Measurements from ENCODE around the gene FARS2.

Gene FARS2

GRCh38 chr6:5537967-5538366 is 276.7 kb downstream of the FARS2 start:
- ATAC-seq (replicated peaks) (no peak), DNase-seq (no peak)
- Mint-ChIP-seq H3K4me3 (no peak overlapping the region), H3K27ac (peak overlapping the region in 1 of 2 donors; percentile 33), H3K36me3 (ENCODE audit: insufficient read depth) (peaks cover 5% of the 10 kb centered on the region), H3K9me3 (no peaks in the 10 kb centered on the region), H3K27me3 (no peaks in the 10 kb centered on the region), H3K4me1 (ENCODE audit: low read depth in 2 of 2) (peaks cover 2 to 14% of the 10 kb centered on the region in 2 donors)

- peaks cover 4 to 15% of the 10 kb centered on the region in 2 donors for H3K4me1 Mint-ChIP-seq (ENCODE audit: low read depth in 2 of 2)
- no peak for ATAC-seq (replicated peaks)
- DNase-seq: no peak
Observed at GRCh38 chr6:5540370-5540769, 279.1 kb downstream of the FARS2 start.

DNA sequence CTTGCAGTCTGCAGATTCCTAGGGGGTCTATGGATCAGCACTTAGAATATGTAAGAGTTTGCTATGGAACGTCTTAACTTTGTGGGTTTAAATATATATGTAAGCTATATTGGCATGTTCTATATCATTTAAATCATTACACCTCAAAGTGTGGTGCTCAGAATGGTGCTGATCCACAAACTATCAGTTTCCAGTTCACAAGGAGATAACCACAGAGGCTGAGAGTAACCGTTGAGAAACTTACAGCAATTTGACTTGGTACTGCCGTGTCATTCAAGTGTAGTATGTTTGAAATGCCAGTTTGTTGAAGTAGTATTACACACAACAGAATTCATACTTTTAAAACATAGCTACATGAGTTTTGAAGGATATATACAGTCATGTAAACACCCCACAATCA is 279.7 kb downstream of the FARS2 start:
- peaks cover 4 to 15% of the 10 kb centered on the region in 2 donors for H3K4me1 Mint-ChIP-seq (ENCODE audit: low read depth in 2 of 2)
- no peaks in the 10 kb centered on the region for H3K27me3 Mint-ChIP-seq
- H3K4me3 Mint-ChIP-seq: no peak overlapping the region
- H3K36me3 Mint-ChIP-seq (ENCODE audit: insufficient read depth): peaks cover 3% of the 10 kb centered on the region
- H3K27ac Mint-ChIP-seq: no peak overlapping the region
- ATAC-seq (replicated peaks): no peak
- no peak for DNase-seq
- no peaks in the 10 kb centered on the region for H3K9me3 Mint-ChIP-seq

More at GRCh38 chr6:5540370-5540769, 279.1 kb downstream of the FARS2 start:
- Mint-ChIP-seq H3K4me3 (no peak overlapping the region), H3K9me3 (no peaks in the 10 kb centered on the region), H3K27ac (no peak overlapping the region), H3K27me3 (no peaks in the 10 kb centered on the region), H3K36me3 (ENCODE audit: insufficient read depth) (peaks cover 3% of the 10 kb centered on the region)

DNA sequence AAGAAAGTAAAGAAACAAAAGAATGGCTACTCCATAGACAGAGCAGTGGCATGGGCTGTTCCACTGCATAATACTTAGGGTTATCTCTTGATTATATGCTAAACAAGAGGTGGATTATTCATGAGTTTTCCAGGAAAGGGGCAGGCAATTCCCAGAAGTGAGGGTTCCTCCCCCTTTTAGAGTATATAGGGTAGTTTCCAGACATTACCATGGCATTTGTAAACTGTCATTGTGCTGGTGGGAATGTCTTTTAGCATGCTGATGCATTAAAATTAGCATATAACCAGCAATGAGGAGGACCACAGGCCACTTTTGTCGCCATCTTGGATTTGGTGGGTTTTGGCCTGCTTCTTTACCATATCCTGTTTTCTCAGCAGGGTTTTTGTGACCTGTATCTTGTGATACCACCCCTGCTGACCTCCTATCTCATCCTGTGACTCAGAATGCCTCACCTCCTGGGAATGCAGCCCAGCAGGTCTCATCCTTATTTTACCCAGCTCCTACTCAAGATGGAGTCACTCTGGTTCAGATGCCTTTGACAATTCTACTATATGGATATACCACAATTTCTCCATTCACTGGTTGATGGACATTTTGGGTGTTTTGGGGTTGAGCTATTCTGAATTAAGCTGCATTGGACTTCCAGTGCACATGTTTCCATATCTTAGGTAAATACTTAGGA is 280.6 kb downstream of the FARS2 start:
- no peak overlapping the region for H3K4me3 Mint-ChIP-seq
- DNase-seq: no peak
- ATAC-seq (replicated peaks): no peak
- peaks cover 9% of the 10 kb centered on the region for H3K36me3 Mint-ChIP-seq (ENCODE audit: insufficient read depth)
- no peaks in the 10 kb centered on the region for H3K9me3 Mint-ChIP-seq
- H3K27me3 Mint-ChIP-seq: no peaks in the 10 kb centered on the region
- no peak overlapping the region for H3K27ac Mint-ChIP-seq
- peaks cover 4 to 15% of the 10 kb centered on the region in 2 donors for H3K4me1 Mint-ChIP-seq (ENCODE audit: low read depth in 2 of 2)

DNA sequence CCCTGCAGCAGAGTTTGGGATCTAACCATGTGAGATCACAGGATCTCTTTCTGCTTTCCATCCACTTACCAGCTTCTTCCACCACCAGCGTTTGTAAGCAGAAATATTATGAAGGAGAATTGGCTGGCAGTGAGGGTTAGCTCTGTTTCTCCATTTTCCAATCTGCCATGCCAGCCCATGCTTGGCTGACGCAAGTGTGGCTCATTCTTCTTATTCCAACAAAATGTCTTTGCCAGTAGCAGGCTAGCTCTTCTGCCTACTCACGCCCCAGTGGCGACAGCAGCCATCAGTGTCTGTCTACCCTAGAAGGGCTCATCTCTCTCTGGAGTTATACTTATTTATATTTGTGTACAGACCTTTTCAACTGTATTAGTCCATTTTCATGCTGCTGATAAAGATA is 286.2 kb downstream of the FARS2 start:
- H3K4me3 Mint-ChIP-seq: no peak overlapping the region
- peaks cover 4 to 7% of the 10 kb centered on the region in 2 donors for H3K4me1 Mint-ChIP-seq (ENCODE audit: low read depth in 2 of 2)
- ATAC-seq (replicated peaks) (no peak), DNase-seq (no peak)
- no peaks in the 10 kb centered on the region for H3K27me3 Mint-ChIP-seq
- no peak overlapping the region for H3K27ac Mint-ChIP-seq
- H3K36me3 Mint-ChIP-seq (ENCODE audit: insufficient read depth): peaks cover 16% of the 10 kb centered on the region
- H3K9me3 Mint-ChIP-seq: no peaks in the 10 kb centered on the region

DNA sequence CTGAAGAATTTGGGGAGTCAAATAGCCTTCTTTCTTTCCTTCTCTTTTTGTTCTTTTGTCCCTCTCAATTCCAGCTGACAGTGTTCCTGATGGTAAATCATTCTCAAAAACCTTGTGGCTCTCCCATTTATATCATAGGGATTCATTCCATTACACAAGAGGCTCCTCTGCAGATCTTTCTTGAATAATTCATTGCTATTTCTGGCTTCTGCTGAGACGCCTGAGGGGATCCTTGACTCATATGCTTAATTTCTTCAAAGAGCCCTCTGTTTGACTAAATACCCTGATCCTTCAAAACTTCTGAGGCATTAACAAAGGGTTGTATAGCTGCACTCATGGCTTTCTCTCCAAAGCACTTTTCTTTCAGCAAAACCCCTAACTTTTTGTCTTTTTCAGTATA is 289.3 kb downstream of the FARS2 start:
- Mint-ChIP-seq H3K4me1 (ENCODE audit: low read depth in 2 of 2) (peaks cover 2 to 3% of the 10 kb centered on the region in 2 donors), H3K36me3 (ENCODE audit: insufficient read depth) (peaks cover 12% of the 10 kb centered on the region), H3K4me3 (no peak overlapping the region), H3K27ac (no peak overlapping the region), H3K27me3 (no peaks in the 10 kb centered on the region), H3K9me3 (no peaks in the 10 kb centered on the region)
- DNase-seq: no peak
- ATAC-seq (replicated peaks): no peak

DNA sequence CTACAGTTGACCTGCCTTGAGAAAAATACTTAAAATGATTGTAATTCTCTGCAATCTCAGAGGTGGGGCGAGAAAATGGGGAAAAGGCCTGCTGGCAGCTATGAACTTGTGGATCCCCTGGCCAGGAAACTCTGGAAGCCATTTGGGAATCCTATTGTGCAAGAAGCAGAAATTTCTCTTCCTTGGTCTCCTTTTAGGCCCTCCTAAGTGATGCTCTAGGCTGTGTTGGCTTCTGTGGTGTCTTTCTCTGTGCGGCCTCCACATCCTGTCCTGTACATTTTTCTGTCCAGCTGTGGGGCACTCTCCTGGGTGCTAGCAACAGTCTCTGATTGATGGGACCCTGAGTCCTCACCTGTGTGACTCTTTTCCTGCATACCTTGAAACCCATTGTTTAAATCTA is 290.9 kb downstream of the FARS2 start:
- DNase-seq (no peak), ATAC-seq (replicated peaks) (no peak)
- no peak overlapping the region for H3K4me3 Mint-ChIP-seq
- no peaks in the 10 kb centered on the region for H3K27me3 Mint-ChIP-seq
- no peaks in the 10 kb centered on the region for H3K9me3 Mint-ChIP-seq
- H3K36me3 Mint-ChIP-seq (ENCODE audit: insufficient read depth): peaks cover 6% of the 10 kb centered on the region
- H3K4me1 Mint-ChIP-seq (ENCODE audit: low read depth in 2 of 2): peaks cover 1 to 3% of the 10 kb centered on the region in 2 donors
- H3K27ac Mint-ChIP-seq: no peak overlapping the region

- Mint-ChIP-seq H3K27ac (no peak overlapping the region), H3K4me1 (ENCODE audit: low read depth in 2 of 2) (peaks cover 0 to 3% of the 10 kb centered on the region in 2 donors), H3K9me3 (no peaks in the 10 kb centered on the region), H3K4me3 (no peak overlapping the region), H3K36me3 (ENCODE audit: insufficient read depth) (no peaks in the 10 kb centered on the region), H3K27me3 (no peaks in the 10 kb centered on the region)
- ATAC-seq (replicated peaks): no peak
- DNase-seq: no peak
Observed at GRCh38 chr6:5553767-5554166, 292.5 kb downstream of the FARS2 start.

GRCh38 chr6:5554226-5554625 is 292.9 kb downstream of the FARS2 start:
- H3K4me3 Mint-ChIP-seq: no peak overlapping the region
- H3K36me3 Mint-ChIP-seq (ENCODE audit: insufficient read depth): no peaks in the 10 kb centered on the region
- H3K9me3 Mint-ChIP-seq: no peaks in the 10 kb centered on the region
- no peak overlapping the region for H3K27ac Mint-ChIP-seq
- no peak for DNase-seq
- peaks cover 0 to 3% of the 10 kb centered on the region in 2 donors for H3K4me1 Mint-ChIP-seq (ENCODE audit: low read depth in 2 of 2)
- H3K27me3 Mint-ChIP-seq: no peaks in the 10 kb centered on the region
- no peak for ATAC-seq (replicated peaks)

GRCh38 chr6:5556011-5556410 is 294.7 kb downstream of the FARS2 start:
- DNase-seq (no peak), ATAC-seq (replicated peaks) (no peak)
- no peaks in the 10 kb centered on the region for H3K27me3 Mint-ChIP-seq
- H3K9me3 Mint-ChIP-seq: no peaks in the 10 kb centered on the region
- H3K4me1 Mint-ChIP-seq (ENCODE audit: low read depth in 2 of 2): peaks cover 0 to 3% of the 10 kb centered on the region in 2 donors
- H3K4me3 Mint-ChIP-seq: no peak overlapping the region
- no peak overlapping the region for H3K27ac Mint-ChIP-seq
- no peaks in the 10 kb centered on the region for H3K36me3 Mint-ChIP-seq (ENCODE audit: insufficient read depth)

- Mint-ChIP-seq H3K27ac (no peak overlapping the region), H3K27me3 (no peaks in the 10 kb centered on the region), H3K4me3 (no peak overlapping the region), H3K36me3 (ENCODE audit: insufficient read depth) (no peaks in the 10 kb centered on the region), H3K9me3 (no peaks in the 10 kb centered on the region), H3K4me1 (ENCODE audit: low read depth in 2 of 2) (peaks cover 0 to 3% of the 10 kb centered on the region in 2 donors)
- ATAC-seq (replicated peaks): no peak
- no peak for DNase-seq
Observed at GRCh38 chr6:5557506-5557905, 296.2 kb downstream of the FARS2 start.

DNA sequence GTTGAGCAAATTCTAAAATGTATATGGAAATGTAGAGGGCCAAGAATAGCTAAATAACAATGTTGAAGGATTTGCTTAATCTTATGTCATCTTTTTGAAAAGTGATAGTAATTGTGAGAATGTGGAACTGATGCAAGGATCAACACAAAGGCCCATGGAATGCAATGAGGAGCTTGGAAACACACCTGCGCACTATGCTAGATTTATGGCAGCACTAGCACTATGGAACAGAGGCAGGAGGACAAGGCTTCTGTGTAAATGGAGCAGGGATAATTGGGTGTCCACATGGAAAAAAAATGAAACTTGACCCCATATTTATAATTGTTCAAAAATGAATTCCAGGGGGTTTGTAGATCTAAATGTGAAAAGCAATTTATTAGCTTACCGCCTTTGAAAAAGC is 298.3 kb downstream of the FARS2 start:
- H3K4me3 Mint-ChIP-seq: no peak overlapping the region
- DNase-seq (no peak), ATAC-seq (replicated peaks) (no peak)
- H3K27me3 Mint-ChIP-seq: no peaks in the 10 kb centered on the region
- no peaks in the 10 kb centered on the region for H3K9me3 Mint-ChIP-seq
- peaks cover 0 to 1% of the 10 kb centered on the region in 2 donors for H3K4me1 Mint-ChIP-seq (ENCODE audit: low read depth in 2 of 2)
- H3K36me3 Mint-ChIP-seq (ENCODE audit: insufficient read depth): no peaks in the 10 kb centered on the region
- H3K27ac Mint-ChIP-seq: no peak overlapping the region

GRCh38 chr6:5562277-5562676 is 301.0 kb downstream of the FARS2 start:
- DNase-seq (no peak), ATAC-seq (replicated peaks) (no peak)
- H3K27me3 Mint-ChIP-seq: no peaks in the 10 kb centered on the region
- H3K4me3 Mint-ChIP-seq: no peak overlapping the region
- H3K36me3 Mint-ChIP-seq (ENCODE audit: insufficient read depth): no peaks in the 10 kb centered on the region
- H3K9me3 Mint-ChIP-seq: no peaks in the 10 kb centered on the region
- no peak overlapping the region for H3K27ac Mint-ChIP-seq
- peaks cover under 1 to 1% of the 10 kb centered on the region in 2 donors for H3K4me1 Mint-ChIP-seq (ENCODE audit: low read depth in 2 of 2)

DNA sequence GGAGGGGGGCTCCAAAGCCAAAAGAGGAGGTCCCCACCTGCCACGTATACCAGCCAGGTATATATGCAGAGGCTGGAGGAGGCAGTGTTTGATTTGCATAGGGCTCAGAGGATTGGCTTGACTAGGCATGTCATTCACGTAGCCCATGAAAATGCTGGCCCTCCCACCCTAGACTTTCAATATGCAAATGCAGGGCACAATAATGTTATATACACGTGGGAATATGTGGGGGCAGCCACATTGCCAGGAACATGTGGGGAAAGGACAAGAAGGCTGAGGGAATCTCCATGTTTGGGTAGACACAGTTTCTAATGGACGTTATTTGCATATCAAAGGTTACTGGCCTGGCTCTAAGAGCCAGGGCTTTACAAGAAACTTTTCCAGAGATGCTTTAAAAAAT is 301.8 kb downstream of the FARS2 start:
- Mint-ChIP-seq H3K4me3 (no peak overlapping the region), H3K36me3 (ENCODE audit: insufficient read depth) (no peaks in the 10 kb centered on the region), H3K9me3 (no peaks in the 10 kb centered on the region), H3K27me3 (no peaks in the 10 kb centered on the region), H3K27ac (no peak overlapping the region), H3K4me1 (ENCODE audit: low read depth in 2 of 2) (peaks cover 5 to 8% of the 10 kb centered on the region in 2 donors)
- ATAC-seq (replicated peaks): no peak
- no peak for DNase-seq

Data from effector memory CD8-positive, alpha-beta T cell (primary cell).